GM21423 (cell line): Measurements from ENCODE around the gene LIPG.
"Not testable (repeated sequence)": the region's sequence is repeated elsewhere in the genome, so short reads cannot be mapped to it uniquely, and the experiment has no call there.

ENCODE experiments used
- ATAC-seq: cut with Tn5 transposase; IDR thresholded peaks from one replicate; pipeline ENCODE4 v1.9.1; 2021; ENCODE audit warnings: mild to moderate bottlenecking, moderate library complexity; ENCODE audit not compliant: unreplicated experiment

Gene LIPG

DNA sequence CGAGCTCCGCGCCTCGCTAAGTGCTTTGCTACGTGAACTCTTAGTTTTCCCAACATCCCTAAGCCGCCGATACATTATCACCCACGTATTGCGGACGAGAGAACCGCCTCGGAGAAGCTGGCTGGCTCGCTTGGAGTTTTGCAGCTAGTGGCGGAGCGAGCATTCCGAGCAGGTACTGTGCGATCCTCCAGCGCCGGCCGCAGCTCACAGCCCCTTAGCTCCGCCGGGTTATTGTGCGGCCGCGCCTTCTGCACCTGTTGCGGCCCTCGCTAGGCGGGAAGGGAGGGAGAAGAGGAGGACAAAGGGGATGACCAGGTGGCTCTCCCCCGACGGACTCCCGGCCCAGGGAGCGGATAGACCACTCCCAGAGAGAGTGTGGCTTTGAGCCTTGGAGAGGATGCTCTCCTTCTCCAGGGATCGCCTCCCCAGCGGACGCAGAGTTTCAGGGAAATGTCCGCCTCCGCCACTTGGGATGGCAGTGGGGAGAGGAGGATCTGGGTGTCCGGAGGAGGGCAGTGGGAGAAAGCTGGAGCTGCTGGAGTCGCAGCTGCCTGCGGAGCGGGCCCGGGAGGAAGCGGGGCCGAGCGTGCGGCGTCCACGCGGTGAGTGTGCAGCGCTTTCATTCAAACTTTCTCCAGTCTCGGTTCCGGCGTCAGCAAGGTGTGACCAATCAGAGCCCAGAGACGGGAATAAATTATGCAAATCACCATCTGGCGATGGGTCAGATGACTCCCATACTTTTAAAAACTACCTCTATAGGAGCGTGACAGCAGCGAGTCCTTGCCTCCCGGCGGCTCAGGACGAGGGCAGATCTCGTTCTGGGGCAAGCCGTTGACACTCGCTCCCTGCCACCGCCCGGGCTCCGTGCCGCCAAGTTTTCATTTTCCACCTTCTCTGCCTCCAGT lies at the start of gene LIPG:
LIPG (plus strand) TSS at position 769 of the 905 bp plus-strand sequence. CDS start 252 bp downstream, outside the sequence.
- peak; percentile 66 for ATAC-seq

DNA sequence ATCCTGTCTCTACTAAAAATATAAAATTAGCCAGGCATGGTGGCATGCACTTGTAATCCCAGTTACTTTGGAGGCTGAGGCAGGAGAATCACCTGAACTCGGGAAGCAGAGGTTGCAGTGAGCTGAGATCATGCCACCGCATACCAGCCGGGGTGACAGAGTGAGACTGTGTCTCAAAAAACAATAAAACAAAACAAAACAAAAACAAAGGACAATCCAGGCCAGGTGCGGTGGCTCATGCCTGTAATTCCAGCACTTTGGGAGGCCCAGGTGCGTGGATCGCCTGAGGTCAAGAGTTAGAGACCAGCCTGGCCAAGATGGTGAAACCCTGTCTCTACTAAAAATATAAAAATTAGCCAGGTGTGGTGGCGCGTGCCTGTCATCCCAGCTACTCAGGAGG lies 49.0 kb upstream of the LIPG start:
- not testable (repeated sequence) for ATAC-seq

- ATAC-seq: no peak
These were observed 47.3 kb upstream of the LIPG start for GRCh38 chr18:49514577-49514976.

GRCh38 chr18:49515003-49515402 lies 46.9 kb upstream of the LIPG start:
- ATAC-seq: not testable (repeated sequence)

GRCh38 chr18:49515516-49515915 lies 46.3 kb upstream of the LIPG start:
- no peak for ATAC-seq

DNA sequence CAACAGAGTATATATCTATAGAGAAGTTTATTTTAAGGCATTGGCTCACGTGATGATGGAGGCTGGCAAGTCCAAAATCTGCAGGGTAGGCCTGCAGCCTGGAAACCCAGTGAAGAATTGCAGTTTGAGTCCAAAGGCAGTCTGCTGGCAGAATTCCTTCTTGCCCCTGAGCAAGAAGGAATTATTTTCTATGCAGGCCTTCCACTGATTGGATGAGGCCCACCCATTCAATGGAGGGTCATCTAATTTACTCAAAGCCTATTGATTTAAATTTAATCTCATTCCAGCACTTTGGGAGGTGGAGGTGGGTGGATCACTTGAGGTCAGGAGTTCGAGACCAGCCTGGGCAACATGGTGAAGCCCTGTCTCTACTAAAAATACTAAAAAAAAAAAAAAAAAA lies 44.4 kb upstream of the LIPG start:
- no peak for ATAC-seq

- ATAC-seq: no peak
These were observed 42.5 kb upstream of the LIPG start for GRCh38 chr18:49519101-49519971.

DNA sequence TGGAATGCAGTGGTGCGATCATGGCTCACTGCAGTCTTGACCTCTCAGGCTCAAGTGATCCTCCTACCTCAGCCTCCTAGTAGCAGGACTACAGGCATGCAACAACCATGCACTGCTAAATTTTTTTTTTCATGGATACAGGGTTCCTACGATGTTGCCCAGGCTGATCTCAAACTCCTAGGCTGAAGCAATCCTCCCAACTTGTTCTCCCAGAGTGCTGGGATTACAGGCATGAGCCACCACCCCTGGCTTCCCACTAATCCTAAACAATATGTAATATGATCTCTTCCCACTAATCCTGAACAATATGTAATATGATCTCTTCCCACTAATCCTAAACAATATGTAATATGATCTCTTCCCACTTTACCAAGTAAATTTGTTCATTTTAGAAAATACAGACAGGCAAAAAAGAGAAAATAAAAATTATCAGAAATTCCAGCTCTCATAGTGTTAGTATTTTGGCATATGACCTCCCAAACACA lies 41.2 kb upstream of the LIPG start:
- ATAC-seq: no peak

GRCh38 chr18:49521216-49521835 lies 40.5 kb upstream of the LIPG start:
- ATAC-seq: no peak

DNA sequence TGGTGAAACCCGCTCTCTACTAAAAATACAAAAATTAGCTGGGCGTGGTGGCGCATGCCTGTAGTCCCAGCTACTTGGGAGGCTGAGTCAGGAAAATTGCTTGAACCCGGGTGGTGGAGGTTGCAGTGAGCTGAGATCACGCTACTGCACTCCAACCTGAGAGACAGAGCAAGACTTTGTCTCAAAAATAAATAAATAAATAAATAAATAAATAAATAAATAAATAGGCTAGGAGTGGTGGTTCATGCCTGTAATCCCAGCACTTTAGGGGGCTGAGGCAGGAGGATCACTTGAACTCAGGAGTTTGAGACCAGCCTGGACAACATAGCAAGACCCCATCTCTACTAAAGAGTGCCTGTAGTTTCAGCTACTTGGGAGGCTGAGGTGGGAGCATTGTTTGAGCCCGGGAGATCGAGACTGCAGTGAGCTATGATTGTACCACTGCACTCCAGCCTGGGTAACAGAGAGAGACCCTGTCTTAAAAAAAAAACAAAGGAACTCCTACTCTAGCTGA lies 38.2 kb upstream of the LIPG start:
- ATAC-seq: not testable (repeated sequence)

GRCh38 chr18:49524349-49524748 lies 37.5 kb upstream of the LIPG start:
- no peak for ATAC-seq

- ATAC-seq: no peak
These were observed 36.9 kb upstream of the LIPG start for GRCh38 chr18:49524951-49525350.

GRCh38 chr18:49525981-49526380 lies 35.9 kb upstream of the LIPG start:
- ATAC-seq: no peak

- ATAC-seq: no peak
These were observed 34.1 kb upstream of the LIPG start for GRCh38 chr18:49527631-49528327.

- no peak for ATAC-seq
These were observed 32.3 kb upstream of the LIPG start for GRCh38 chr18:49529596-49529995.

- ATAC-seq: no peak
These were observed 30.1 kb upstream of the LIPG start for GRCh38 chr18:49531678-49532153.

DNA sequence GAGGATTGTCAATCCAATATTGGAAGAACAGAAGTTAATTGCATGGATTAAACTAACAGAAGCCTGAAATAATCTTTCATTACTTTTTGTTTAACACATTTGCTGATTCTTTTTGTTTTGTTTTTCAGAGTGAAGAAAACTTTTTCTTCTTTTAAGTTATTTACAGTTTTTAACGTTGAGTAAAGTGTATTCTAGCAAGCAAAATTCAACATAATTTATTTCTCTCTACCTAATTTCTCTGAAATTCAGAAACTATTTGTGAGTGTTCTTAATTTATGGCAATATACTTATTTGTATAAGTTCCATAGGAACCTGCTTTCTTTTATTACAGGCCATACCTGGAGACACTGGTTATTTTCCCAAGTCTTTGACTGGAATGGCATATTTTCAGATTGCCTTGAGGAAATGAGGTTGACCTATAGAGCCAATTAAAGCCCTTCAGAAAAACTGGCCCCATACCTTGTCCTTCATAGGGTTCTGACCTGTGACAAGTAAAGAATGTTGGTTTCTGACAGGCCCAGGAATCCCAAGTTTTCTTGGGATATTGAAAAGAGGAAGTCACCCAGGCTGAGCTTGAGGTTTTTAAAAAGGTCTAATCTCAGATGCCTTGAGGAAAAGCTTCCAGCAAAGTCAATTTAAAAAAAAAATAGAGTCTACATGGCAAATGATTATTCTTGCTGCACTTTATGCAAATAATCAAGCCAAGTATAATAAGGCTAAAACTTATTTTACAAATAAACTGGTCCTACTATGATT lies 26.8 kb upstream of the LIPG start:
- ATAC-seq: no peak

GRCh38 chr18:49537232-49537896 lies 24.5 kb upstream of the LIPG start:
- no peak for ATAC-seq

GRCh38 chr18:49544362-49544761 lies 17.5 kb upstream of the LIPG start:
- no peak for ATAC-seq
